Prostate gland (tissue), 2 donors: Measurements from ENCODE around the gene ADARB1. TPM values are rescaled to one million over a fixed set of nuclear protein-coding genes. Genes with fewer than 3 reads are reported as not detected.

ENCODE experiments used
- DNase-seq: peaks from one replicate; pipeline ENCODE4 v3.0.0-alpha.2; 2019; ENCODE audit warnings: low spot score
- H3K27ac ChIP-seq, 2 donors: fragments of 200-600 bp; sonication (generic); 2 replicates each; pipeline ENCODE4 v1.5.1; 2017 to 2019
- H3K27me3 ChIP-seq: fragments of 200-600 bp; sonication (generic); replicated peaks from 2 replicates; pipeline ENCODE4 v1.5.1; 2019; ENCODE audit not compliant: insufficient read depth
- H3K36me3 ChIP-seq, 2 donors: fragments of 200-600 bp; sonication (generic); 1 replicate in 1 of 2; 2 replicates in 1 of 2; pipeline versions ENCODE4 v1.5.1 to v1.8.1; 2017 to 2019
- H3K4me1 ChIP-seq: fragments of 200-600 bp; sonication (generic); replicated peaks from 2 replicates; pipeline ENCODE4 v1.5.1; 2019
- H3K4me3 ChIP-seq, 2 donors: fragments of 200-600 bp; sonication (generic); 2 replicates each; pipeline ENCODE4 v1.5.1; 2017 to 2019
- H3K9me3 ChIP-seq: fragments of 200-600 bp; sonication (generic); 2 replicates; pipeline ENCODE4 v1.5.1; 2017
- POLR2A ChIP-seq: fragments of 450-650 bp; IDR thresholded peaks from one replicate; pipeline ENCODE4 v1.6.1; 2016; ENCODE audit warnings: antibody characterized with exemption, mild to moderate bottlenecking
- POLR2AphosphoS5 ChIP-seq: sonication (generic); formaldehyde crosslinking; IDR thresholded peaks from one replicate; pipeline ENCODE4 v1.6.1; 2017; ENCODE audit warnings: antibody characterized with exemption
- WGBS: methylation state at CpG from one replicate; pipeline ENCODE4 v1.1.5; 2018; 5-methylcytosine and 5-hydroxymethylcytosine counted together
- intact Hi-C: fragments of 100-400 bp; cut with DNase I; formaldehyde crosslinking; loops from one replicate; pipeline ENCODE4 v1.14.2; 2022
- total RNA-seq, 2 donors: library from RNA; depleted of rRNA; stranded (reverse); fragments of >200 nt; gene quantifications; one replicate each; pipeline ENCODE4 v1.1.0, GENCODE V29; 2016
- TF ChIP-seq, protein P1 (sequence below), 4 experiments: fragments of 200-600 bp in 2 of 4; fragments of 450-650 bp in 2 of 4; sonication (generic) in 2 of 4; IDR thresholded peaks; 1 replicate in 3 of 4; 2 replicates in 1 of 4; pipeline ENCODE4 v1.5.1; 2016 to 2019; ENCODE audit warnings: antibody characterized with exemption in 4 of 4, mild to moderate bottlenecking in 2 of 4, moderate library complexity in 2 of 4

Gene ADARB1
- total RNA-seq, 2 donors from 2014 or later = 21.0 to 30.9 TPM

GRCh38 chr21:45056917-45057560 is 17.3 kb upstream of the ADARB1 start:
- H3K4me3 ChIP-seq = no peak overlapping the region
- no peak for DNase-seq
- 89% methylated on average over 12 of the region's 12 CpGs for WGBS
- TF ChIP-seq, protein P1, sequence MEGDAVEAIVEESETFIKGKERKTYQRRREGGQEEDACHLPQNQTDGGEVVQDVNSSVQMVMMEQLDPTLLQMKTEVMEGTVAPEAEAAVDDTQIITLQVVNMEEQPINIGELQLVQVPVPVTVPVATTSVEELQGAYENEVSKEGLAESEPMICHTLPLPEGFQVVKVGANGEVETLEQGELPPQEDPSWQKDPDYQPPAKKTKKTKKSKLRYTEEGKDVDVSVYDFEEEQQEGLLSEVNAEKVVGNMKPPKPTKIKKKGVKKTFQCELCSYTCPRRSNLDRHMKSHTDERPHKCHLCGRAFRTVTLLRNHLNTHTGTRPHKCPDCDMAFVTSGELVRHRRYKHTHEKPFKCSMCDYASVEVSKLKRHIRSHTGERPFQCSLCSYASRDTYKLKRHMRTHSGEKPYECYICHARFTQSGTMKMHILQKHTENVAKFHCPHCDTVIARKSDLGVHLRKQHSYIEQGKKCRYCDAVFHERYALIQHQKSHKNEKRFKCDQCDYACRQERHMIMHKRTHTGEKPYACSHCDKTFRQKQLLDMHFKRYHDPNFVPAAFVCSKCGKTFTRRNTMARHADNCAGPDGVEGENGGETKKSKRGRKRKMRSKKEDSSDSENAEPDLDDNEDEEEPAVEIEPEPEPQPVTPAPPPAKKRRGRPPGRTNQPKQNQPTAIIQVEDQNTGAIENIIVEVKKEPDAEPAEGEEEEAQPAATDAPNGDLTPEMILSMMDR (IDR thresholded peaks at IDR 0.05) = no peak
- no peak for TF ChIP-seq POLR2A
- no peak for TF ChIP-seq POLR2AphosphoS5
- no peaks in the 10 kb centered on the region for H3K9me3 ChIP-seq
- no peak overlapping the region for H3K27ac ChIP-seq
- no peaks in the 10 kb centered on the region for H3K4me1 ChIP-seq
- no peaks in the 10 kb centered on the region for H3K27me3 ChIP-seq
- H3K36me3 ChIP-seq = no peaks in the 10 kb centered on the region
- intact Hi-C loops = no loop called here

GRCh38 chr21:45057886-45058285 is 16.5 kb upstream of the ADARB1 start:
- intact Hi-C loops = no loop called here
- H3K4me1 ChIP-seq = no peaks in the 10 kb centered on the region
- no peak for DNase-seq
- TF ChIP-seq POLR2AphosphoS5 (no peak), POLR2A (no peak)
- TF ChIP-seq, protein P1 (IDR thresholded peaks at IDR 0.05) = no peak
- H3K27me3 ChIP-seq = no peaks in the 10 kb centered on the region
- H3K4me3 ChIP-seq = no peak overlapping the region
- no peaks in the 10 kb centered on the region for H3K9me3 ChIP-seq
- no peaks in the 10 kb centered on the region for H3K36me3 ChIP-seq
- 71% methylated on average over 14 of the region's 14 CpGs for WGBS
- H3K27ac ChIP-seq = no peak overlapping the region

DNA sequence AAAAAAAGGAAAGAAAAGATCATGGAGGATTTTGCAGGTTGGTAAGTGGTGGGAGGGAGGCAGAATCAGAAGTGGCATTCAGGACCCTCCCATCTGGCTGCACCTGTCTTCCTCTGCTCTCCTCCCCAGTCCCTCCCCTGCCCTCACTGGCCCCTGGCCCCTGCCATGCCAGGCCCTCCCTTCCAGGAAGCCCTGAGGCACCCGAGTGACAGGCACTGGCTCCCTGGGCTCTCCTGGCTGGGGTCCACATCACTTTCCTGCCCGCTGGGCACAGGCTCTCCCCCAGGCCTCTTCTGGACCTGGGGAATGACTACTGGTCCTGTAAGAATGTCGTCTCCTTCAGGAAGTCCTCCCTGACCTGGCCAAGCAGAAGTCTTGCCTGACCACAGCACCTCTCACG is 15.3 kb upstream of the ADARB1 start:
- no peak overlapping the region for H3K4me3 ChIP-seq
- no peak overlapping the region for H3K27ac ChIP-seq
- no peak for DNase-seq
- H3K27me3 ChIP-seq = no peaks in the 10 kb centered on the region
- H3K36me3 ChIP-seq = no peaks in the 10 kb centered on the region
- no peaks in the 10 kb centered on the region for H3K4me1 ChIP-seq
- 78% methylated on average over 4 of the region's 4 CpGs for WGBS
- TF ChIP-seq, protein P1 (IDR thresholded peaks at IDR 0.05) = no peak
- TF ChIP-seq POLR2A (no peak), POLR2AphosphoS5 (no peak)
- no peaks in the 10 kb centered on the region for H3K9me3 ChIP-seq
- intact Hi-C loops = no loop called here

- intact Hi-C loops = no loop called here
- no peaks in the 10 kb centered on the region for H3K9me3 ChIP-seq
- 65% methylated on average over 8 of the region's 8 CpGs for whole genome bisulfite sequencing
- no peak overlapping the region for H3K4me3 ChIP-seq
- no peak overlapping the region for H3K27ac ChIP-seq
- no peak for DNase-seq
- no peaks in the 10 kb centered on the region for H3K36me3 ChIP-seq
- TF ChIP-seq, protein P1 (IDR thresholded peaks at IDR 0.05) = no peak
- TF ChIP-seq POLR2AphosphoS5 (no peak), POLR2A (no peak)
- H3K27me3 ChIP-seq = no peaks in the 10 kb centered on the region
- no peaks in the 10 kb centered on the region for H3K4me1 ChIP-seq
These were observed 14.3 kb upstream of the ADARB1 start for GRCh38 chr21:45060089-45060488.

- no peaks in the 10 kb centered on the region for H3K27me3 ChIP-seq
- H3K4me1 ChIP-seq = no peaks in the 10 kb centered on the region
- DNase-seq = no peak
- TF ChIP-seq POLR2A (no peak), POLR2AphosphoS5 (no peak)
- TF ChIP-seq, protein P1 (IDR thresholded peaks at IDR 0.05) = no peak
- WGBS = 60% methylated on average over 9 of the region's 9 CpGs
- no peaks in the 10 kb centered on the region for H3K36me3 ChIP-seq
- H3K4me3 ChIP-seq = no peak overlapping the region
- H3K27ac ChIP-seq = no peak overlapping the region
- intact Hi-C loops = no loop called here
- H3K9me3 ChIP-seq = no peaks in the 10 kb centered on the region
These were observed 13.6 kb upstream of the ADARB1 start for GRCh38 chr21:45060675-45061311.
